ENCODE measurements around the gene CRTC1. TPM values are rescaled to one million over a fixed set of nuclear protein-coding genes. Genes with fewer than 3 reads are reported as not detected.

The CRTC1 gene
- total and polyA plus RNA-seq, 2 of the 13 experiments (the other 11 are each of a cell fraction or from before 2014, with no cell fraction given) = 2.0 to 2.7 TPM

DNA sequence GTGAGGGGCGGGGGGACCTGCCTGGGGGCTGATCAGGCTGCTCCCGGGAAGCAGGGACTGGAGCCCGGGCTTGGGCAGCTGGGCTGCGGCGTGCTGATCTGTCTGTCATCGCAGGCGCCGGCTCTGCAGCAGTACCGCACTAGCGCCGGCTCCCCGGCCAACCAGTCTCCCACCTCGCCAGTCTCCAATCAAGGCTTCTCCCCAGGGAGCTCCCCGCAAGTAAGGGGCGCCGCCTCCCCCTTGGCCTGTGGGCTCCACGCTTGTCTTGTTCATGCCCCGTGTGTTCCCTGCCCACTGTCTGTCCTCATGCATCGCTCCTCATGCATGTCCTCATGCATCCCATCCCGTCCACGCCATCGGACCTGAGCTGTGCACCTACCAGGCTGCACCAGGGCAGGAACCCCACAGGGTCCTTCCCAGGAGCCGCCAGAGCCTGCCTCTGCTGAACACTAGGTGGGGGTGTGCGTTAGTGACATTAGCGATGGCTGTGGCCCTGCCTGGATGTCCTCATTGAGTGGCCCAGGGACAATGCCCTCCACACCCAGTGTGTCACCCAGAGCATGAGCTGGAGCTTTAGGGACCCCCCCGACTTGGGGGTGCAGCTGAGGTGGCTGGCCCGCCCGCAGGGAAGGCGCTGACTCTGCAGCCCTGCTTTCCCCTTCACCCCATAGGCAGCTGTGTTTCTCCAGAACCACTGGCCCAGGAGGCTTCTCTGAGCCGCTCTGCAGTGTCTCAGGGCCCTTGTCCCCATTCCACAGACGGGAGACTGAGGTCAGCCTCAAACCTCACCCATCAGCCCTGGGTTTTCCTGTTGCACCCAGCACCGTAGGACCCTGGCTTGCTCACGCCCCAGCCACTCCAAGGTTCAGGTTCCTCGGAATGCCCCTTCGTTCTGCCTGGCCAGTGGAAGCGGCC, 88.1 kb downstream of the CRTC1 start (continued):
- TF ChIP-seq TCF7 (IDR thresholded peaks at IDR 0.05; ENCODE audit: low read depth) (no peak), ZZZ3 (CRISPR knock-in tag; IDR thresholded peaks at IDR 0.05; ENCODE audit: borderline replicate concordance) (no peak), SALL1 (CRISPR knock-in tag; IDR thresholded peaks at IDR 0.05) (no peak), ZSCAN22 (CRISPR knock-in tag; IDR thresholded peaks at IDR 0.05) (no peak), CREM (IDR thresholded peaks at IDR 0.05) (no peak), CREM (CRISPR knock-in tag; IDR thresholded peaks at IDR 0.05) (no peak), ZNF451 (CRISPR knock-in tag; IDR thresholded peaks at IDR 0.05) (no peak), AGO2 (optimal IDR thresholded peaks at IDR 0.05; ENCODE audit: low read depth, low read length) (peak; percentile 69)
- TF ChIP-seq, protein P1, sequence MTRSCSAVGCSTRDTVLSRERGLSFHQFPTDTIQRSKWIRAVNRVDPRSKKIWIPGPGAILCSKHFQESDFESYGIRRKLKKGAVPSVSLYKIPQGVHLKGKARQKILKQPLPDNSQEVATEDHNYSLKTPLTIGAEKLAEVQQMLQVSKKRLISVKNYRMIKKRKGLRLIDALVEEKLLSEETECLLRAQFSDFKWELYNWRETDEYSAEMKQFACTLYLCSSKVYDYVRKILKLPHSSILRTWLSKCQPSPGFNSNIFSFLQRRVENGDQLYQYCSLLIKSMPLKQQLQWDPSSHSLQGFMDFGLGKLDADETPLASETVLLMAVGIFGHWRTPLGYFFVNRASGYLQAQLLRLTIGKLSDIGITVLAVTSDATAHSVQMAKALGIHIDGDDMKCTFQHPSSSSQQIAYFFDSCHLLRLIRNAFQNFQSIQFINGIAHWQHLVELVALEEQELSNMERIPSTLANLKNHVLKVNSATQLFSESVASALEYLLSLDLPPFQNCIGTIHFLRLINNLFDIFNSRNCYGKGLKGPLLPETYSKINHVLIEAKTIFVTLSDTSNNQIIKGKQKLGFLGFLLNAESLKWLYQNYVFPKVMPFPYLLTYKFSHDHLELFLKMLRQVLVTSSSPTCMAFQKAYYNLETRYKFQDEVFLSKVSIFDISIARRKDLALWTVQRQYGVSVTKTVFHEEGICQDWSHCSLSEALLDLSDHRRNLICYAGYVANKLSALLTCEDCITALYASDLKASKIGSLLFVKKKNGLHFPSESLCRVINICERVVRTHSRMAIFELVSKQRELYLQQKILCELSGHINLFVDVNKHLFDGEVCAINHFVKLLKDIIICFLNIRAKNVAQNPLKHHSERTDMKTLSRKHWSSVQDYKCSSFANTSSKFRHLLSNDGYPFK (CRISPR knock-in tag; IDR thresholded peaks at IDR 0.05; ENCODE audit: borderline replicate concordance) = no peak
- TF ChIP-seq, protein P2, sequence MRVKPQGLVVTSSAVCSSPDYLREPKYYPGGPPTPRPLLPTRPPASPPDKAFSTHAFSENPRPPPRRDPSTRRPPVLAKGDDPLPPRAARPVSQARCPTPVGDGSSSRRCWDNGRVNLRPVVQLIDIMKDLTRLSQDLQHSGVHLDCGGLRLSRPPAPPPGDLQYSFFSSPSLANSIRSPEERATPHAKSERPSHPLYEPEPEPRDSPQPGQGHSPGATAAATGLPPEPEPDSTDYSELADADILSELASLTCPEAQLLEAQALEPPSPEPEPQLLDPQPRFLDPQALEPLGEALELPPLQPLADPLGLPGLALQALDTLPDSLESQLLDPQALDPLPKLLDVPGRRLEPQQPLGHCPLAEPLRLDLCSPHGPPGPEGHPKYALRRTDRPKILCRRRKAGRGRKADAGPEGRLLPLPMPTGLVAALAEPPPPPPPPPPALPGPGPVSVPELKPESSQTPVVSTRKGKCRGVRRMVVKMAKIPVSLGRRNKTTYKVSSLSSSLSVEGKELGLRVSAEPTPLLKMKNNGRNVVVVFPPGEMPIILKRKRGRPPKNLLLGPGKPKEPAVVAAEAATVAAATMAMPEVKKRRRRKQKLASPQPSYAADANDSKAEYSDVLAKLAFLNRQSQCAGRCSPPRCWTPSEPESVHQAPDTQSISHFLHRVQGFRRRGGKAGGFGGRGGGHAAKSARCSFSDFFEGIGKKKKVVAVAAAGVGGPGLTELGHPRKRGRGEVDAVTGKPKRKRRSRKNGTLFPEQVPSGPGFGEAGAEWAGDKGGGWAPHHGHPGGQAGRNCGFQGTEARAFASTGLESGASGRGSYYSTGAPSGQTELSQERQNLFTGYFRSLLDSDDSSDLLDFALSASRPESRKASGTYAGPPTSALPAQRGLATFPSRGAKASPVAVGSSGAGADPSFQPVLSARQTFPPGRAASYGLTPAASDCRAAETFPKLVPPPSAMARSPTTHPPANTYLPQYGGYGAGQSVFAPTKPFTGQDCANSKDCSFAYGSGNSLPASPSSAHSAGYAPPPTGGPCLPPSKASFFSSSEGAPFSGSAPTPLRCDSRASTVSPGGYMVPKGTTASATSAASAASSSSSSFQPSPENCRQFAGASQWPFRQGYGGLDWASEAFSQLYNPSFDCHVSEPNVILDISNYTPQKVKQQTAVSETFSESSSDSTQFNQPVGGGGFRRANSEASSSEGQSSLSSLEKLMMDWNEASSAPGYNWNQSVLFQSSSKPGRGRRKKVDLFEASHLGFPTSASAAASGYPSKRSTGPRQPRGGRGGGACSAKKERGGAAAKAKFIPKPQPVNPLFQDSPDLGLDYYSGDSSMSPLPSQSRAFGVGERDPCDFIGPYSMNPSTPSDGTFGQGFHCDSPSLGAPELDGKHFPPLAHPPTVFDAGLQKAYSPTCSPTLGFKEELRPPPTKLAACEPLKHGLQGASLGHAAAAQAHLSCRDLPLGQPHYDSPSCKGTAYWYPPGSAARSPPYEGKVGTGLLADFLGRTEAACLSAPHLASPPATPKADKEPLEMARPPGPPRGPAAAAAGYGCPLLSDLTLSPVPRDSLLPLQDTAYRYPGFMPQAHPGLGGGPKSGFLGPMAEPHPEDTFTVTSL (CRISPR knock-in tag; IDR thresholded peaks at IDR 0.05; ENCODE audit: borderline replicate concordance) = no peak
- TF ChIP-seq, protein P3, sequence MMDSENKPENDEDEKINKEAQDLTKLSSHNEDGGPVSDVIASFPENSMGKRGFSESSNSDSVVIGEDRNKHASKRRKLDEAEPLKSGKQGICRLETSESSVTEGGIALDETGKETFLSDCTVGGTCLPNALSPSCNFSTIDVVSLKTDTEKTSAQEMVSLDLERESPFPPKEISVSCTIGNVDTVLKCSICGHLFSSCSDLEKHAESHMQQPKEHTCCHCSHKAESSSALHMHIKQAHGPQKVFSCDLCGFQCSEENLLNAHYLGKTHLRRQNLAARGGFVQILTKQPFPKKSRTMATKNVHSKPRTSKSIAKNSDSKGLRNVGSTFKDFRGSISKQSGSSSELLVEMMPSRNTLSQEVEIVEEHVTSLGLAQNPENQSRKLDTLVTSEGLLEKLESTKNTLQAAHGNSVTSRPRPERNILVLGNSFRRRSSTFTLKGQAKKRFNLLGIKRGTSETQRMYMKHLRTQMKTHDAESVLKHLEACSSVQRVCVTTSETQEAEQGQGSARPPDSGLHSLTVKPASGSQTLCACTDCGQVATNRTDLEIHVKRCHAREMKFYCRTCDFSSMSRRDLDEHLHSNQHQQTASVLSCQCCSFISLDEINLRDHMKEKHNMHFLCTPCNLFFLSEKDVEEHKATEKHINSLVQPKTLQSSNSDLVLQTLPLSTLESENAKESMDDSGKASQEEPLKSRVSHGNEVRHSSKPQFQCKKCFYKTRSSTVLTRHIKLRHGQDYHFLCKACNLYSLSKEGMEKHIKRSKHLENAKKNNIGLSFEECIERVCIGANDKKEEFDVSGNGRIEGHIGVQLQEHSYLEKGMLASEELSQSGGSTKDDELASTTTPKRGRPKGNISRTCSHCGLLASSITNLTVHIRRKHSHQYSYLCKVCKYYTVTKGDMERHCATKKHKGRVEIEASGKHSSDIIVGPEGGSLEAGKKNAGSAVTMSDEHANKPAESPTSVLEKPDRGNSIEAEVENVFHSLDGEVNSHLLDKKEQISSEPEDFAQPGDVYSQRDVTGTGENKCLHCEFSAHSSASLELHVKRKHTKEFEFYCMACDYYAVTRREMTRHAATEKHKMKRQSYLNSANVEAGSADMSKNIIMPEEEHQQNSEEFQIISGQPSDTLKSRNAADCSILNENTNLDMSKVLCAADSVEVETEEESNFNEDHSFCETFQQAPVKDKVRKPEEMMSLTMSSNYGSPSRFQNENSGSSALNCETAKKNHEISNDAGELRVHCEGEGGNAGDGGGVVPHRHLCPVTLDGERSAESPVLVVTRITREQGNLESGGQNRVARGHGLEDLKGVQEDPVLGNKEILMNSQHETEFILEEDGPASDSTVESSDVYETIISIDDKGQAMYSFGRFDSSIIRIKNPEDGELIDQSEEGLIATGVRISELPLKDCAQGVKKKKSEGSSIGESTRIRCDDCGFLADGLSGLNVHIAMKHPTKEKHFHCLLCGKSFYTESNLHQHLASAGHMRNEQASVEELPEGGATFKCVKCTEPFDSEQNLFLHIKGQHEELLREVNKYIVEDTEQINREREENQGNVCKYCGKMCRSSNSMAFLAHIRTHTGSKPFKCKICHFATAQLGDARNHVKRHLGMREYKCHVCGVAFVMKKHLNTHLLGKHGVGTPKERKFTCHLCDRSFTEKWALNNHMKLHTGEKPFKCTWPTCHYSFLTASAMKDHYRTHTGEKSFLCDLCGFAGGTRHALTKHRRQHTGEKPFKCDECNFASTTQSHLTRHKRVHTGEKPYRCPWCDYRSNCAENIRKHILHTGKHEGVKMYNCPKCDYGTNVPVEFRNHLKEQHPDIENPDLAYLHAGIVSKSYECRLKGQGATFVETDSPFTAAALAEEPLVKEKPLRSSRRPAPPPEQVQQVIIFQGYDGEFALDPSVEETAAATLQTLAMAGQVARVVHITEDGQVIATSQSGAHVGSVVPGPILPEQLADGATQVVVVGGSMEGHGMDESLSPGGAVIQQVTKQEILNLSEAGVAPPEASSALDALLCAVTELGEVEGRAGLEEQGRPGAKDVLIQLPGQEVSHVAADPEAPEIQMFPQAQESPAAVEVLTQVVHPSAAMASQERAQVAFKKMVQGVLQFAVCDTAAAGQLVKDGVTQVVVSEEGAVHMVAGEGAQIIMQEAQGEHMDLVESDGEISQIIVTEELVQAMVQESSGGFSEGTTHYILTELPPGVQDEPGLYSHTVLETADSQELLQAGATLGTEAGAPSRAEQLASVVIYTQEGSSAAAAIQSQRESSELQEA (CRISPR knock-in tag; IDR thresholded peaks at IDR 0.05; ENCODE audit: not compliant biosample characterization) = no peak

Data from HepG2 (cell line).